Osteocyte (in vitro differentiated cells): ENCODE data around the gene SMIM20. TPM values are rescaled to one million over a fixed set of nuclear protein-coding genes. Genes with fewer than 3 reads are reported as not detected.

ENCODE experiments used
- DNase-seq: peaks from one replicate; pipeline ENCODE4 v3.0.0; 2021; ENCODE audit warnings: mixed read lengths; ENCODE audit not compliant: unreplicated experiment; ENCODE audit errors: extremely low spot score
- H3K27ac Mint-ChIP-seq: one replicate; pipeline ENCODE4 v1.8.0; 2021; ENCODE audit warnings: mild to moderate bottlenecking, mixed read lengths; ENCODE audit not compliant: unreplicated experiment
- H3K27me3 Mint-ChIP-seq: one replicate; pipeline ENCODE4 v1.8.0; 2021; ENCODE audit warnings: mixed read lengths; ENCODE audit not compliant: unreplicated experiment
- H3K36me3 Mint-ChIP-seq: one replicate; pipeline ENCODE4 v1.8.0; 2021; ENCODE audit warnings: mixed read lengths; ENCODE audit not compliant: unreplicated experiment
- H3K4me1 Mint-ChIP-seq: one replicate; pipeline ENCODE4 v1.8.0; 2021; ENCODE audit warnings: mixed read lengths; ENCODE audit not compliant: unreplicated experiment
- H3K4me3 Mint-ChIP-seq: one replicate; pipeline ENCODE4 v1.8.0; 2021; ENCODE audit warnings: mild to moderate bottlenecking, moderate library complexity, mixed read lengths; ENCODE audit not compliant: unreplicated experiment
- H3K9me3 Mint-ChIP-seq: one replicate; pipeline ENCODE4 v1.8.0; 2021; ENCODE audit warnings: mixed read lengths; ENCODE audit not compliant: unreplicated experiment
- total RNA-seq: library from RNA; stranded (reverse); gene quantifications from 2 replicates; pipeline ENCODE4 v1.2.1, GENCODE V29; 2021
- TF ChIP-seq, protein P1 (sequence below): fragments of 200-600 bp; sonication (generic); IDR thresholded peaks from 2 replicates; pipeline ENCODE4 v1.5.0; 2021; ENCODE audit warnings: antibody characterized with exemption, mild to moderate bottlenecking, moderate library complexity

Gene SMIM20
- total RNA-seq, 1 donor from 2014 or later: 28.4 TPM

DNA sequence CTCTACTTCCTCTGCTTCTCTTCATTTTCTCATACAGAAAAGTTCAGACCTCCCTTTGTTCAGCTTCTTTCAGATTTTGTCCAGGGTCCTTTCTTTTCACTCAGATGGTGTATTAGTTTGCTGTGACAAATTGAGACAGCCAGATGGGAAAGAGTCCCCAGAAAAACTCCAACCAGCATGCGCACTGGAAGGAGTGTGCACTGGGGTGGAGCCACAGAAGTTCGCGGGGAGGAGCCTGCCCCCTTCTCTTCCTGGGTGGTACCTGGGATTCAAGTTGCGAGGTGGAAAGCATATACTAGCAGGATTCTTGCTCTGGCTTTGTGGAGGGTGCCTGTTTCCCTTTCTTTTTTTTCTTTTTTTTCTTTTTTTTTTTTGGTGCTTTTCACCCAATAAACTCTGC, 51.6 kb downstream of the SMIM20 start:
- Mint-ChIP-seq H3K9me3 (no peaks in the 10 kb centered on the region), H3K4me3 (no peak overlapping the region), H3K27me3 (peaks cover 9% of the 10 kb centered on the region), H3K4me1 (peaks cover 7% of the 10 kb centered on the region), H3K36me3 (no peaks in the 10 kb centered on the region), H3K27ac (no peak overlapping the region)
- TF ChIP-seq, protein P1, sequence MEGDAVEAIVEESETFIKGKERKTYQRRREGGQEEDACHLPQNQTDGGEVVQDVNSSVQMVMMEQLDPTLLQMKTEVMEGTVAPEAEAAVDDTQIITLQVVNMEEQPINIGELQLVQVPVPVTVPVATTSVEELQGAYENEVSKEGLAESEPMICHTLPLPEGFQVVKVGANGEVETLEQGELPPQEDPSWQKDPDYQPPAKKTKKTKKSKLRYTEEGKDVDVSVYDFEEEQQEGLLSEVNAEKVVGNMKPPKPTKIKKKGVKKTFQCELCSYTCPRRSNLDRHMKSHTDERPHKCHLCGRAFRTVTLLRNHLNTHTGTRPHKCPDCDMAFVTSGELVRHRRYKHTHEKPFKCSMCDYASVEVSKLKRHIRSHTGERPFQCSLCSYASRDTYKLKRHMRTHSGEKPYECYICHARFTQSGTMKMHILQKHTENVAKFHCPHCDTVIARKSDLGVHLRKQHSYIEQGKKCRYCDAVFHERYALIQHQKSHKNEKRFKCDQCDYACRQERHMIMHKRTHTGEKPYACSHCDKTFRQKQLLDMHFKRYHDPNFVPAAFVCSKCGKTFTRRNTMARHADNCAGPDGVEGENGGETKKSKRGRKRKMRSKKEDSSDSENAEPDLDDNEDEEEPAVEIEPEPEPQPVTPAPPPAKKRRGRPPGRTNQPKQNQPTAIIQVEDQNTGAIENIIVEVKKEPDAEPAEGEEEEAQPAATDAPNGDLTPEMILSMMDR: no peak
- DNase-seq: no peak

DNA sequence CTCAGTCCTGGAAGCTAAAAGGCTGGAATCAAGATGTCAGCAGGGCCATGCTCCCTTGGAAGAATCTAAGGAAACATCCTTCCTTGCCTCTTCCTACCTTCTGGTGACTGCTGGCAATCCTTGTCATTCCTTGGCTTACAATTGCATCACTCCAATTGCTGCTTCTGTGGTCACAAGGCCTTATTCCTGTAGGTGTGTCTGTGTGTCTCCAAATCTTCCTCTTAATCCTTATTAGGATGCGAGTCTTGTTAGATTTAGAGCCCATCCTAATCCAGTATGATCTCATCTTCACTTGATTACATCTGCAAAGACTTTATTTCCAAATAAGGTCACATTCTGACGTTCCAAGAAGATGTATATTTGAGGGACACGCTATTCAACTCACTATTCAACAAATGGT, 52.2 kb downstream of the SMIM20 start:
- Mint-ChIP-seq H3K27me3 (peaks cover 9% of the 10 kb centered on the region), H3K27ac (no peak overlapping the region), H3K36me3 (no peaks in the 10 kb centered on the region), H3K4me3 (no peak overlapping the region), H3K9me3 (no peaks in the 10 kb centered on the region), H3K4me1 (peaks cover 11% of the 10 kb centered on the region)
- TF ChIP-seq, protein P1: no peak
- DNase-seq: no peak

DNA sequence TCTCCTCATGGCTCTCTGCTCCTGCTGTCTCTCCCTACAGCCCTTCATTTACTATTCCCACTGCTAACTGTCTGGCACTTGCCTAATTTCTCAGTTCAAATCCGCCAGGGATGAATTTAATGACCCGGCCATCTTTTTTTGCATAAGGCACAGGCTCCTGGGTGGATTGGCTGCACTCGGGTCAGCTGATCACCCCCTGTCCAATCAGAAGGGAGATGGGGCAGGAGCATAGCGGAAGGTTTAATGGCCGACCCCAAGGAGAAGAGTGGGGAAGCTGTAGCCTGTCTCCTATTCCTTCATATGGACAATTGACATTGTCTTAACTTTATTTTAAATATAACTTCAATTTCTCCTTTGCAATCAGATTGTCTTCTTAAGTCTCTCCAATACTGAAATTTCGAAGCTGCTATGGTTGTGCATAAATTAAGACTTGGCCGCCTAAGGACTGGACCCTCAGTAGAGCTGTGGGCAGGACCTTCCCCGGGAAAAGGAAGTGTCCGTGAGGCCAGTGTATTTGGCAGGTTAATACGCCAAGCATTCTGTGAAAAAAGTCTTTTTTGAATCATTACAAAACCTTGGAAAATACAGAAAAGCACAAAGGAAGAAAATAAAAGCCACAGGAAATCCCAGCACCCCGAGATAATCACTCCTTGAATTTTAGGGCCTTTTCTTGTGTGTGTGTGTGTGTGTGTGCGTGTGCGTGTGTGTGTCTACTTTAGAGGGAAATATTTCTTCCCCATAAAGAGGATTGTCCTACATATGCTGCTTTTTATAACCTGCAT, 55.5 kb downstream of the SMIM20 start:
- DNase-seq: no peak
- no peak overlapping the region for H3K4me3 Mint-ChIP-seq
- TF ChIP-seq, protein P1: no peak
- H3K9me3 Mint-ChIP-seq: no peaks in the 10 kb centered on the region
- peaks cover 13% of the 10 kb centered on the region for H3K4me1 Mint-ChIP-seq
- H3K27me3 Mint-ChIP-seq: peaks cover 5% of the 10 kb centered on the region
- H3K27ac Mint-ChIP-seq: peak overlapping the region; percentile 36
- H3K36me3 Mint-ChIP-seq: no peaks in the 10 kb centered on the region

DNA sequence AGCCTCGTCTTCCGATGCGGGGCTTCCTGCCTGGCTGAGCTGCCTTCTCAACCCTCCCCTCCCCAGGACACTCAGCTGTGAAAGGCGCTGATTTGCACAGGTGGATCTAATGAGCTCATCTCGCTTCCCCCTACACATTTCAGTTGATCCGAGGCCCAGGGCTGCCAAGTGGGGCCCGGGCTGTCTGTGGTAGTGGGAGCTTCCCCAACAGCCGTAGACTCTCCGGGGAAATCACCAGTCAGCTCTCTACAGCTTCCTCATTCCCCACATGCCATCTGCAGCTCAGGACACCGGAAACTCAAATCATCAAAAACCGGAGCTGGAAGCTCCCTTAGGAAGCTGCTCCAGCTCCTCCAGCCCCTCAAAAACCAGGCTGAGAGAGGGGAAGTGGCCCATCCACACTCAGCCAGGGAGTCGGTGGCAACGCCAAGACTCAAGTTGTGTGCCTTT, 56.2 kb downstream of the SMIM20 start:
- H3K27me3 Mint-ChIP-seq: peaks cover 3% of the 10 kb centered on the region
- H3K27ac Mint-ChIP-seq: peak overlapping the region; percentile 12
- H3K4me1 Mint-ChIP-seq: peaks cover 13% of the 10 kb centered on the region
- no peaks in the 10 kb centered on the region for H3K9me3 Mint-ChIP-seq
- no peaks in the 10 kb centered on the region for H3K36me3 Mint-ChIP-seq
- TF ChIP-seq, protein P1: no peak
- no peak overlapping the region for H3K4me3 Mint-ChIP-seq
- no peak for DNase-seq

DNA sequence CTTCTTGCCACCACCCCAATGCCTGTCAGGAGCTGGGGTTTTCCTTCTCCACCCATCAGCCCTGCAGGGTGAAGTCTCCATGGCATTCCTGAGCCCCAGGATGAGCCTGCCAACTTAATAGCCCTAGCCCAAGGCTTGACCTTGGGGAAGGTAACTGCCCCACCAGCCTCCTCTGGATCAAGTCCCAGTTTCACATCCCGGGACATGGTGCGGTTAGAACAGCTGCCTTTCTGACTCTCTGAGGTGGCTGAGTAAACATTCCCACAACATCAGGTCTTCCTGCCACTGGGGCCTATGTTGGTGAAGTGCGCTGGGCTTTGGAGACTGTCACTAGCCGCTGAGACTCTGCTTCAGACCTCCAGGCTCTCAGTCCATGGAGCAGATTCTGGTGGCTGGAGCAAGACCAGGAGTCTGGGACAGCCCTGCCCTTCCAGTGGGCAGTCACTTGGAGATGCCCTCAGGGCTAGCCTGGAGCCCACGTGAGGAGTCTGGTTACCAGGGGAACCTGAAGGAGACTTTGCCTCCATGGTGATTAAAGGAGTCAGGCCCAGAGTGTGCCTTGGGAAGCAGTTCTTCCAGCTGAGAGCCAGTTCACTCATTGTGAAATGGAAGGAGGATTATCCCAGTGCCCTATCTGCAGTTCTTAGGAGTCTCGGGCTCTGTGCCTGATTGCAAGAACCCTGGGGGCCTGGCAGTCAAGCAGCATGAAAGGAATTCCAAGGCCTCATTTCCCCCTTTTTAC, 56.8 kb downstream of the SMIM20 start:
- Mint-ChIP-seq H3K27ac (no peak overlapping the region), H3K4me1 (peaks cover 12% of the 10 kb centered on the region), H3K27me3 (peaks cover 4% of the 10 kb centered on the region), H3K4me3 (no peak overlapping the region), H3K9me3 (no peaks in the 10 kb centered on the region), H3K36me3 (no peaks in the 10 kb centered on the region)
- no peak for DNase-seq
- TF ChIP-seq, protein P1: no peak
